ENCODE results near the gene DEFB116.
"Not testable (repeated sequence)": the region's sequence is repeated elsewhere in the genome, so short reads cannot be mapped to it uniquely, and the experiment has no call there.

Gene DEFB116

DNA sequence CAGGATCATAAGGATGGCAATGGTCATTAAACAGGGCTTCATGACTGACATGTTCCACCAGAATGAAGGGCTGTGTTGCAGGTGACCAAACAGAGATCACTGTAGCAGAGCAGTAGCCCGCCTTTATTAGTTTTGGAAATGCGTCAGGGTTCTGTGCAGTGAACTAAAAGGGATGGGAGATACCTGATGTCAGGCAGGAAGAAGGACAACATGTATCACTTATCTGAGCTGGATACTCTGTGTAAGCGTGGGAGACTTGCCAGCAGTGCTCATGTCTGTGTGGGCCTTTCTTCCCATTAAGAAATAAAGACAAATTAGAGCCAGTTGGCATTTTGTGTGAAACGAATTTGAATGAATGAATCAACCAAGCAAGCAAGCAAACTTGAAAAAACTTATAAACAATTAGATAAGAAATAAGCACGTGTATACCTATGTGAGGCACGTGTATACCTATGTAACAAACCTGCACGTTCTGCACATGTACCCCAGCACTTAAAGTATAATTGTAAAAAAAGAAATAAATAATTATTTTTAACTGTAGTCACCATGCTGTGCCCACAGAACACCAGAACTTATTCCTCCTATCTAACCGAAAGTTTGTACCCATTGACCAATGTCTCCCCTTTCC, at the start of gene DEFB116:
TSS of gene DEFB116 (minus strand) at position 51 of the 628 bp plus-strand sequence. CDS start at position 51, 0 bp downstream.
- DNase-seq (ENCODE audit: low read depth): no peak

- no peak for DNase-seq (ENCODE audit: low read depth)
Measured at GRCh38 chr20:31355981-31356380, 47.6 kb upstream of the DEFB116 start.

GRCh38 chr20:31341470-31341869, 33.1 kb upstream of the DEFB116 start:
- no peak for DNase-seq (ENCODE audit: low read depth)

DNA sequence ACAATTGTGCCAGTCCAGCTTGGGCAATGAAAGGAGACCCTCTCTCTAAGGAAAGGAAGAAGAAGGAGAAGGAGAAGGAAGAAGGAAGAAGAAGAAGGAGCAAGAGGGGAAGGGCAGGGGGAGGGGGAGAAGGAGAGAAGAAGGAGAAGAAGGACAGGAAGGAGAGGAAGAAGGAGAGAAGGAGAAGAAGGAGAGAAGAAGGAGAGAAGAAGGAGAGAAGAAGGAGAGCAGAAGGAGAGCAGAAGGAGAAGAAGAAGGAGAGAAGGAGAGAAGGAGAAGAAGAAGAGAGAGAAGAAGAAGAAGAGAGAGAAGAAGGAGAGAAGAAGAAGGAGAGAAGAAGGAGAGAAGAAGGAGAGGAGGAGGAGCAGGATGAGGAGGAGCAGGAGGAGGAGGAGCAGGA, 22.5 kb upstream of the DEFB116 start:
- no peak for DNase-seq (ENCODE audit: low read depth)

GRCh38 chr20:31322504-31322903, 14.1 kb upstream of the DEFB116 start:
- no peak for DNase-seq (ENCODE audit: low read depth)

GRCh38 chr20:31284964-31285363, 23.4 kb downstream of the DEFB116 start:
- not testable (repeated sequence) for DNase-seq (ENCODE audit: low read depth)

DNA sequence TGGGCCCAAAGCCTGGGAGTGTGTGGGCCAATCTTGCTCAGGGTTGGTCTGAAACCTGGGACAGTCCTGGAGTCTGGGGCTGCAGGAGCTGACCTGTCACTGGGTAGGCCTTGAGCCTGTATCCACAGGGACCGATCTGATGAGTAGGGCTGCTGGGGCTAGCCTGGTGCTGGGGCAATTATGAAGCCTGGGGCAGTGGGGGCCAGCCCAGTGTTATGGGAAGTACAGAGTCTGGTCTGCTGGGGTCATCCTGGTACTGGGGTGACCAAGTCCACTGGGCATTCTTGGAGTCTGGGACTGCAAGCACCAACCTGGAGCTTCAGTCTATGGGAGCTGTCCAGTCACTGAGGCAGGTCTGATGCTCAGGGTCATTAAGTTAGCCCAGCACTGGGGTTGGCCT, 30.2 kb downstream of the DEFB116 start:
- DNase-seq (ENCODE audit: low read depth): no peak

DNA sequence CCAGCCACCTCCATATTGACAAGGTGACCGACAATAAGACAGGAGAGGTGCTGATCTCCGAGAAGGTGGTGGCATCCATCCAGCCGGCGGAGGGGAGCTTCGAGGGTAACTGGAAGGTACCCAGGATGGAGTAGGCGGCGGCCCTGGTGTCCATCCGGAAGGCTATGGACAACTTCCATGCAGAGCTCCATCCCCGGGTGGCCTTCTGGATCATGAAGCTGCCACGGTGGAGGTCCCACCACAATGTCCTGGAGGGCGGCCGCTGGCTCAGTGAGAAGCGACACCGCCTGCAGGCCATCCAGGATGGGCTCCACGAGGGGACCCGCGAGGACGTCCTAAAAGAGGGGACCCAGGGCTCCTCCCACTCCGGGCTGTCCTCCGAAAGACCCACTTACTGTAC, 33.9 kb downstream of the DEFB116 start:
- DNase-seq (ENCODE audit: low read depth): no peak

GRCh38 chr20:31260326-31260932, 48.0 kb downstream of the DEFB116 start:
- no peak for DNase-seq (ENCODE audit: low read depth)

- DNase-seq (ENCODE audit: low read depth): no peak
Measured at GRCh38 chr20:31257364-31257763, 51.0 kb downstream of the DEFB116 start, which contains the start of gene DEFB115. Gene DEFB115 (plus strand): TSS chr20:31257664. CDS start chr20:31257664, 0 bp downstream.

DNA sequence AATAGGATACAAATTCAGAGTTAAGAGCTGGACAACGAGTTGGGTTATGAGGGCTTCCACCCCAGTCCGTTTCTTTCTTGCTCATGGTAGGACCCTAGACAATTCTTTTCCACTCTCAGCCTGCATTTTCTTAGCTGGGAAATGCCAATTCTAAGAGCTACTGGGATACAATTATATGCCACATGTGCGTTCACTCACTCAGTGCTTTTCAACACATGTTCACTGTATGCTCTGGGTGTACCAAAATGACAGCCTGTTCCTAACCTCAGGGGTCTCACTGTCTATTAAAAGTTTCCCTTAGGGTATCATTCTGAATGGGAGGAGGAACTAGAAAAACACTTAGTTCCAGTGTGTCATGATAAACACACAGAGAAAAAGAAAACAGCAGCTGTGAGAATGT, 51.4 kb downstream of the DEFB116 start:
- DNase-seq (ENCODE audit: low read depth): no peak
